K562 (cell line): Measurements from ENCODE around the gene PAQR4. TPM values are rescaled to one million over a fixed set of nuclear protein-coding genes. Genes with fewer than 3 reads are reported as not detected.

Experiments used
- ARID2 ChIP-seq: fragments of 450-650 bp; IDR thresholded peaks from 2 replicates; pipeline ENCODE4 v1.6.1; 2017; ENCODE audit warnings: antibody characterized with exemption, mild to moderate bottlenecking
- ARNT ChIP-seq, 2 experiments: fragments of 450-650 bp; IDR thresholded peaks; 2 replicates each; pipeline ENCODE4 v1.6.1; 2016; ENCODE audit warnings: mild to moderate bottlenecking in 1 of 2
- BRD9 ChIP-seq: fragments of 450-650 bp; IDR thresholded peaks from 2 replicates; pipeline ENCODE4 v1.6.1; 2018; ENCODE audit warnings: low read depth; ENCODE audit not compliant: partially characterized antibody
- BRF2 ChIP-seq: IDR thresholded peaks from 3 replicates; pipeline ENCODE4 v1.6.1; 2011; ENCODE audit warnings: borderline replicate concordance, mild to moderate bottlenecking; ENCODE audit not compliant: insufficient read length, insufficient read depth
- GABPB2 ChIP-seq: fragments of 250-450 bp; sonication (Bioruptor Pico); conservative IDR thresholded peaks from 2 replicates; pipeline ENCODE4 v1.5.1; 2021; ENCODE audit warnings: mild to moderate bottlenecking
- LEF1 ChIP-seq: fragments of 450-650 bp; IDR thresholded peaks from 2 replicates; pipeline ENCODE4 v1.6.1; 2016; ENCODE audit warnings: mild to moderate bottlenecking
- NFE2 ChIP-seq: IDR thresholded peaks from 2 replicates; pipeline ENCODE4 v1.6.1; 2014; ENCODE audit warnings: antibody characterized with exemption, low read depth
- RERE ChIP-seq: sonication (generic); formaldehyde crosslinking; IDR thresholded peaks from 2 replicates; pipeline ENCODE4 v1.8.0; 2023; ENCODE audit warnings: missing genetic modification reagents, mild to moderate bottlenecking, borderline replicate concordance
- SP2 ChIP-seq: IDR thresholded peaks from 2 replicates; pipeline ENCODE4 v1.6.1; 2011; ENCODE audit warnings: mild to moderate bottlenecking, low read depth, low read length, moderate library complexity; ENCODE audit not compliant: poor library complexity, severe bottlenecking; ENCODE audit errors: extremely low read depth
- ZFP91 ChIP-seq: sonication (generic); formaldehyde crosslinking; IDR thresholded peaks from 2 replicates; pipeline ENCODE4 v1.8.0; 2022; ENCODE audit warnings: mild to moderate bottlenecking, missing genetic modification reagents
- ZNF239 ChIP-seq: fragments of 250-450 bp; sonication (Bioruptor Pico); IDR thresholded peaks from 2 replicates; pipeline ENCODE4 v1.4.0; 2020; ENCODE audit warnings: mild to moderate bottlenecking
- ZNF280A ChIP-seq: fragments of 450-650 bp; IDR thresholded peaks from 2 replicates; pipeline ENCODE4 v1.6.1; 2018; ENCODE audit warnings: mild to moderate bottlenecking, low read depth; ENCODE audit not compliant: partially characterized antibody
- ZNF512 ChIP-seq: IDR thresholded peaks from 2 replicates; pipeline ENCODE4 v1.6.1; 2016; ENCODE audit warnings: missing genetic modification characterization, missing compliant biosample characterization
- polyA plus RNA-seq, 8 experiments: library from polyadenylated mRNA; depleted of rRNA in 4 of 8; stranded (reverse) in 5 of 8; unstranded in 3 of 8; fragments of >200 nt; fragmentation: Nextera tagmentation in 2 of 8; fragmentation: Illumina TruSeq in 1 of 8; extraction: Ambion mirVana in 2 of 8; extraction: Trizol in 1 of 8; gene quantifications; 2 replicates each; pipeline versions ENCODE4 v1.2.1 to v1.2.3, GENCODE V29; 2011 to 2014; ENCODE audit warnings: inconsistent platforms in 1 of 8, missing spikeins in 1 of 8
- total RNA-seq, 7 experiments: library from RNA; depleted of rRNA in 6 of 7; stranded (reverse); fragments of >200 nt in 6 of 7; fragmentation: Illumina TruSeq in 2 of 7; extraction: Trizol in 2 of 7; gene quantifications; 2 replicates each; pipeline versions ENCODE4 v1.2.1 to v1.2.3, GENCODE V29; 2011 to 2021; ENCODE audit warnings: low replicate concordance in 1 of 7

Gene PAQR4
- total and polyA plus RNA-seq, 9 of the 15 experiments (the other 6 are each of a cell fraction or from before 2014, with no cell fraction given): 0.62 to 40.4 (median 19.5) TPM

- TF ChIP-seq ARNT (IDR thresholded peaks at IDR 0.05) (no peak), BRD9 (peak; percentile 22), ZNF280A (no peak), ZNF239 (CRISPR knock-in tag) (no peak), ARID2 (no peak), LEF1 (no peak), NFE2 (no peak), ZNF512 (tag) (no peak), RERE (CRISPR knock-in tag) (no peak), ZFP91 (CRISPR knock-in tag) (no peak), GABPB2 (no peak), BRF2 (no peak), SP2 (no peak)
These were observed 51.7 kb downstream of the PAQR4 start (continued) for GRCh38 chr16:3020604-3021448.
